Airway epithelial cell (primary cell): Measurements from ENCODE around the gene XG. TPM values are rescaled to one million over a fixed set of nuclear protein-coding genes. Genes with fewer than 3 reads are reported as not detected.

ENCODE experiments used
- total RNA-seq: library from RNA; depleted of rRNA; stranded (reverse); fragments of >200 nt; gene quantifications from 2 replicates; pipeline ENCODE4 v1.2.3, GENCODE V29; 2015

Gene XG
- total RNA-seq = 5.1 and 6.6 TPM in 2 replicates

GRCh38 chrX:2751874-2752300 lies at the start of gene XG:
Gene XG, plus strand, starts transcription at chrX:2752040. Its CDS starts 235 bp downstream, at chrX:2752275.

GRCh38 chrX:2828344-2828958 lies 76.6 kb downstream of the XG start, which contains the start of gene GYG2:
Gene GYG2, plus strand, starts transcription at chrX:2828930. Its CDS starts 1,259 bp downstream, at chrX:2830189.

Other genes starting within 250 kb of the XG start
- 167 and 219 TPM in 2 replicates for gene CD99, start 60.7 kb upstream of the XG start, total RNA-seq
- 0.05 and 0.07 TPM in 2 replicates for gene GYG2, start 76.9 kb downstream of the XG start, total RNA-seq
- gene ARSD, start 177.3 kb downstream of the XG start, total RNA-seq = 8.9 and 10.6 TPM in 2 replicates